Measurements from ENCODE around the gene TRIP10.

Gene TRIP10

GRCh38 chr19:6712231-6712630 is 27.2 kb upstream of the TRIP10 start:
- DNase-seq, result no peak

- DNase-seq, result no peak
Observed at GRCh38 chr19:6712692-6713670, 26.5 kb upstream of the TRIP10 start.

GRCh38 chr19:6713773-6714692 is 25.4 kb upstream of the TRIP10 start:
- no peak for DNase-seq

- DNase-seq, result no peak
Observed at GRCh38 chr19:6714749-6715555, 24.5 kb upstream of the TRIP10 start.

- no peak for DNase-seq
Observed at GRCh38 chr19:6716610-6716970, 22.9 kb upstream of the TRIP10 start.

GRCh38 chr19:6717036-6717435 is 22.4 kb upstream of the TRIP10 start:
- no peak for DNase-seq

- no peak for DNase-seq
Observed at GRCh38 chr19:6717441-6717971, 22.0 kb upstream of the TRIP10 start.

GRCh38 chr19:6718111-6718740 is 21.3 kb upstream of the TRIP10 start:
- DNase-seq, result no peak

GRCh38 chr19:6718741-6719539 is 20.5 kb upstream of the TRIP10 start:
- DNase-seq, result no peak

GRCh38 chr19:6719540-6719861 is 20.0 kb upstream of the TRIP10 start:
- no peak for DNase-seq

- no peak for DNase-seq
Observed at GRCh38 chr19:6719992-6720368, 19.5 kb upstream of the TRIP10 start.

GRCh38 chr19:6720369-6721137 is 18.9 kb upstream of the TRIP10 start, which contains the start of gene C3:
C3 (minus strand) TSS chr19:6720650; CDS start chr19:6720589, 61 bp downstream.
- no peak for DNase-seq

GRCh38 chr19:6721138-6721474 is 18.4 kb upstream of the TRIP10 start:
- DNase-seq, result no peak

- no peak for DNase-seq
Observed at GRCh38 chr19:6721773-6722172, 17.7 kb upstream of the TRIP10 start.

- DNase-seq, result no peak
Observed at GRCh38 chr19:6723108-6723618, 16.3 kb upstream of the TRIP10 start.

- no peak for DNase-seq
Observed at GRCh38 chr19:6723738-6724137, 15.7 kb upstream of the TRIP10 start.

GRCh38 chr19:6724631-6725492 is 14.6 kb upstream of the TRIP10 start:
- no peak for DNase-seq

GRCh38 chr19:6725513-6726231 is 13.8 kb upstream of the TRIP10 start:
- no peak for DNase-seq

- DNase-seq, result no peak
Observed at GRCh38 chr19:6728346-6728745, 11.1 kb upstream of the TRIP10 start.
